ENCODE measurements around the gene PNO1. TPM values are rescaled to one million over a fixed set of nuclear protein-coding genes. Genes with fewer than 3 reads are reported as not detected.

The PNO1 gene
- 7.1 and 12.9 TPM in 2 replicates for total RNA-seq (2011; cell fraction: chromatin; rRNA removed; ENCODE audit: low replicate concordance)
- 4.8 and 7.6 TPM in 2 replicates for total RNA-seq (2011; cell fraction: nucleolus; rRNA removed)
- 7.8 and 12.1 TPM in 2 replicates for total RNA-seq (2011; cell fraction: nucleoplasm; rRNA removed)
- total RNA-seq (2014; rRNA removed) (81.7 and 90.2 TPM in 2 replicates), total RNA-seq (2014; rRNA removed; fragmentation: Illumina TruSeq; extraction: Trizol) (41.1 and 43.8 TPM in 2 replicates), total RNA-seq (2015; rRNA removed; fragmentation: Illumina TruSeq; extraction: Trizol) (42.8 and 43.8 TPM in 2 replicates), total RNA-seq (2021) (32.5 and 33.3 TPM in 2 replicates), polyA plus RNA-seq (2011; rRNA removed) (14.4 and 33.7 TPM in 2 replicates), polyA plus RNA-seq (2014; fragmentation: Illumina TruSeq; extraction: Trizol) (48.5 and 53.1 TPM in 2 replicates), polyA plus RNA-seq (2014; fragmentation: Nextera tagmentation; extraction: Ambion mirVana) (10 to 100 TPM; 11.8 to 18.6 TPM), polyA plus RNA-seq (2014; rRNA removed) (53.9 and 62.5 TPM in 2 replicates), polyA minus RNA-seq (2011; rRNA and poly(A)+ RNA removed) (7.1 and 14.0 TPM in 2 replicates), Bru-seq, nascent RNA (percentile 90 among the genes with signal in this experiment), BruChase-seq, experiment 1, labeled RNA remaining after a 2-hour chase (percentile 78 among the genes with signal in this experiment), BruChase-seq, experiment 2, labeled RNA remaining after a 6-hour chase (percentile 78 among the genes with signal in this experiment)
- 10.8 and 16.5 TPM in 2 replicates for polyA plus RNA-seq (2011; cell fraction: cytosol; rRNA removed)
- polyA plus RNA-seq (2011; cell fraction: nucleus; rRNA removed) = 4.6 and 6.9 TPM in 2 replicates
- polyA plus RNA-seq (2012) = 19.4 and 32.3 TPM in 2 replicates
- 3.2 and 9.5 TPM in 2 replicates for polyA minus RNA-seq (2011; cell fraction: cytosol; rRNA and poly(A)+ RNA removed)
- polyA minus RNA-seq (2011; cell fraction: nucleus; rRNA and poly(A)+ RNA removed) = 2.4 and 2.8 TPM in 2 replicates
- long read RNA-seq, experiment 1, transcript PNO1-201 (7 exons, 2,286 nt) = major isoform, 351 of 424 reads
- long read RNA-seq, experiment 1, partial matches to known transcripts = 37 of 424 reads
- long read RNA-seq, experiment 1, other reads (novel, unspliced or antisense) = 34 of 424 reads
- long read RNA-seq, experiment 2, transcript PNO1-201 (7 exons, 2,286 nt) = major isoform, 46 of 82 reads
- long read RNA-seq, experiment 2, partial matches to known transcripts = 9 of 82 reads
- long read RNA-seq, experiment 2, other reads (novel, unspliced or antisense) = 25 of 82 reads
- long read RNA-seq, experiment 3, transcript PNO1-201 (7 exons, 2,286 nt) = major isoform, 93 of 105 reads
- long read RNA-seq, experiment 3, partial matches to known transcripts = 3 of 105 reads
- long read RNA-seq, experiment 3, other reads (novel, unspliced or antisense) = 9 of 105 reads

- peak within 1 kb of the TSS; percentile 97 for H2AFZ ChIP-seq (ENCODE audit: low read depth, low read length)
- FAIRE-seq = peak; percentile 92
- peaks cover 57% of the 10 kb centered on the region for H3K79me2 ChIP-seq (ENCODE audit: control insufficient read depth, insufficient read depth, low read length)
- WGBS (ENCODE audit: insufficient coverage, low coverage, missing lambda C conversion rate) = under 1% methylated on average over 40 of the region's 44 CpGs
- H3K36me3 ChIP-seq (ENCODE audit: control insufficient read depth, insufficient read depth, low read length) = peaks cover 35% of the 10 kb centered on the region
- no peaks in the 10 kb centered on the region for H3K9me3 ChIP-seq (replicated peaks; ENCODE audit: control insufficient read depth, insufficient read depth, low read depth, low read length)
- BruUV-seq (replicated peaks) = no TSS peak
- ATAC-seq = peak; percentile 94
- no peaks in the 10 kb centered on the region for H3K27me3 ChIP-seq (ENCODE audit: control insufficient read depth in 2 of 2, insufficient read depth in 2 of 2, low read length in 2 of 2)
- in situ Hi-C loops (cut with MboI) = no loop called here
- H3K4me2 ChIP-seq (ENCODE audit: insufficient read depth, low read length) = peak within 1 kb of the TSS; percentile 95
- DNase-seq (ENCODE audit: extremely low read depth in 1 of 4, low spot score in 3 of 4) = peak; percentile 96 to 98 (median 98)
- intact Hi-C loops (cut with micrococcal nuclease) = loop anchor here (2.0 kb wide), 1 partner anchor 23 kb away; no protein-coding TSS in a partner anchor
- peaks cover 2 to 13% of the 10 kb centered on the region in 2 experiments; a peak in 2 of 5 replicates for H3K4me1 ChIP-seq (replicated peaks in 1 of 2; ENCODE audit: control insufficient read depth in 2 of 2, insufficient read depth in 2 of 2, low read length in 2 of 2)
- CTCF ChIA-PET (ENCODE audit: low intra/inter-chr PET ratio) = no interaction called here
- H4K20me1 ChIP-seq (replicated peaks; ENCODE audit: control insufficient read depth, insufficient read depth, low read length) = no peaks in the 10 kb centered on the region
- H3K9ac ChIP-seq (ENCODE audit: insufficient read depth in 1 of 2, low read depth in 2 of 2, low read length in 2 of 2) = peak within 1 kb of the TSS; percentile 93 to 97
- peak within 1 kb of the TSS; percentile 98 for H3K27ac ChIP-seq (ENCODE audit: extremely low read depth, low read depth, low read length)
- POLR2A ChIA-PET = interaction anchor here (0.5 to 2.2 kb wide), 7 partner anchors 10 to 641 kb away, joined by 3 to 6 read pairs (median 5); no protein-coding TSS in a partner anchor
- no peaks in the 10 kb centered on the region for H3K9me1 ChIP-seq (ENCODE audit: control insufficient read depth, insufficient read depth, low read length)
- peak within 1 kb of the TSS; percentile 71 for H3K4me3 ChIP-seq
- no peak for TF ChIP-seq ELF2 (CRISPR knock-in tag; IDR thresholded peaks at IDR 0.05)
- 0 out of 2 replicates have a peak, but pooled peaks have one; percentile 6 for TF ChIP-seq THRB (CRISPR knock-in tag; conservative IDR thresholded peaks at IDR 0.05)
- no peak for TF ChIP-seq BDP1 (IDR thresholded peaks at IDR 0.05; ENCODE audit: insufficient read depth, insufficient read length)
- TF ChIP-seq TSC22D4 (tag; IDR thresholded peaks at IDR 0.05) = no peak
- TF ChIP-seq GATAD2B (IDR thresholded peaks at IDR 0.05; ENCODE audit: borderline replicate concordance) = no peak
- TF ChIP-seq ZNF77 (CRISPR knock-in tag; IDR thresholded peaks at IDR 0.05) = no peak
- TF ChIP-seq ARID4B (CRISPR knock-in tag; IDR thresholded peaks at IDR 0.05) = peak; percentile 91
- no peak for TF ChIP-seq BCL6 (CRISPR knock-in tag; IDR thresholded peaks at IDR 0.05)
Measured at GRCh38 chr2:68157402-68158133, at the start of gene PNO1. Gene PNO1 (plus strand): TSS chr2:68157888. CDS start chr2:68157935, 47 bp downstream.
